HG02885 (cell line): ENCODE measurements around the gene ACAP3.

Experiments used
- ATAC-seq: cut with Tn5 transposase; IDR thresholded peaks from one replicate; pipeline ENCODE4 v1.9.1; 2021; ENCODE audit warnings: mild to moderate bottlenecking; ENCODE audit not compliant: unreplicated experiment, poor library complexity

The ACAP3 gene

DNA sequence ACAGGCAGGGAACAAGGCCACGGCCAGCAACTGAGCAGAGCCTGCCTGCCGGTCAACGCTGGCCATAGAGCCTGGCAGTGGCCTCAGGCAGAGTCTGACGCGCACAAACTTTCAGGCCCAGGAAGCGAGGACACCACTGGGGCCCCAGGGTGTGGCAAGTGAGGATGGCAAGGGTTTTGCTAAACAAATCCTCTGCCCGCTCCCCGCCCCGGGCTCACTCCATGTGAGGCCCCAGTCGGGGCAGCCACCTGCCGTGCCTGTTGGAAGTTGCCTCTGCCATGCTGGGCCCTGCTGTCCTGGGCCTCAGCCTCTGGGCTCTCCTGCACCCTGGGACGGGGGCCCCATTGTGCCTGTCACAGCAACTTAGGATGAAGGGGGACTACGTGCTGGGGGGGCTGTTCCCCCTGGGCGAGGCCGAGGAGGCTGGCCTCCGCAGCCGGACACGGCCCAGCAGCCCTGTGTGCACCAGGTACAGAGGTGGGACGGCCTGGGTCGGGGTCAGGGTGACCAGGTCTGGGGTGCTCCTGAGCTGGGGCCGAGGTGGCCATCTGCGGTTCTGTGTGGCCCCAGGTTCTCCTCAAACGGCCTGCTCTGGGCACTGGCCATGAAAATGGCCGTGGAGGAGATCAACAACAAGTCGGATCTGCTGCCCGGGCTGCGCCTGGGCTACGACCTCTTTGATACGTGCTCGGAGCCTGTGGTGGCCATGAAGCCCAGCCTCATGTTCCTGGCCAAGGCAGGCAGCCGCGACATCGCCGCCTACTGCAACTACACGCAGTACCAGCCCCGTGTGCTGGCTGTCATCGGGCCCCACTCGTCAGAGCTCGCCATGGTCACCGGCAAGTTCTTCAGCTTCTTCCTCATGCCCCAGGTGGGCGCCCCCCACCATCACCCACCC is 23.6 kb upstream of the ACAP3 start, which contains the start of gene TAS1R3:
Gene TAS1R3 (plus strand): TSS at position 213 of the 898 bp plus-strand sequence. CDS start 66 bp downstream, at position 279.
- no peak for ATAC-seq

DNA sequence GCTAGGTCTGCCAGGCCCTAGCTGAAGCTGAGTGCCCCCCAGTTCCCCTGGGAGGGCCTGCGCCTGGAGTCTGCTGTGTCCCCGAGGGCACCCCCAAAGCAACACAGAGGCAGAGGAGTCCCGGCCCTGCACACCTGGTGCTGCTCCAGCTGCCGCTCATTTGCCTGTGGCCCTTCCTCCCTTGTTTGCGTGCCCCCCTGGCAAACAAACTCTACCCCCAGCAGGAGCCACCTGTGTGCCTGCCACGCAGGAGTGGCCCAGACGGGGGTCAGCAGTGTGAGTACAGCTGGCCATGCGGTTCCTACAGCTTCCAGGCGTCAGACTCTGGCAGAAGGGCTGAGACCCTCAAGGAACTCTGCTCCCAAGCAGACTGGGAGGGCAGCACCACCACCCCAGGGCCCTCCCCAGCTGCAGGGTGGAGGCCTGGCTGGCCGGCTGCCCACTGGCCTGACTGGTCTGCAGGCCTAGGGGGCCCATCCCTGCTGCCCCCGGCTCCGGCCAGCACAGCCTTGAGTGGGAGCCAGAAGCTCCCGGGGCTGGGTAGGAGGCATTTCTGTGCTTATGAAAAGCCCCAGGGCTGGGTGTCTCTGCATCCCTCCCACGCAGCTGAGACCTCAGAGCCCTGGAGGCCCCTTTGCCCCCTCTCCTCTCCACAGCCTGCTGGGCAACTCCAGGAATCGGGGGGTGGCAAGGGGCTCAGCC is 22.8 kb upstream of the ACAP3 start:
- ATAC-seq = no peak

- no peak for ATAC-seq
Measured at GRCh38 chr1:1329304-1330210, 21.8 kb upstream of the ACAP3 start.

DNA sequence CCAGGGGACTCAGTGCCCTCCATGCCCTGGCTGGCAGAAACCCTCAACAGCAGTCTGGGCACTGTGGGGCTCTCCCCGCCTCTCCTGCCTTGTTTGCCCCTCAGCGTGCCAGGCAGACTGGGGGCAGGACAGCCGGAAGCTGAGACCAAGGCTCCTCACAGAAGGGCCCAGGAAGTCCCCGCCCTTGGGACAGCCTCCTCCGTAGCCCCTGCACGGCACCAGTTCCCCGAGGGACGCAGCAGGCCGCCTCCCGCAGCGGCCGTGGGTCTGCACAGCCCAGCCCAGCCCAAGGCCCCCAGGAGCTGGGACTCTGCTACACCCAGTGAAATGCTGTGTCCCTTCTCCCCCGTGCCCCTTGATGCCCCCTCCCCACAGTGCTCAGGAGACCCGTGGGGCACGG is 20.5 kb upstream of the ACAP3 start:
- ATAC-seq = no peak

GRCh38 chr1:1327291-1327690 is 19.6 kb upstream of the ACAP3 start:
- no peak for ATAC-seq

DNA sequence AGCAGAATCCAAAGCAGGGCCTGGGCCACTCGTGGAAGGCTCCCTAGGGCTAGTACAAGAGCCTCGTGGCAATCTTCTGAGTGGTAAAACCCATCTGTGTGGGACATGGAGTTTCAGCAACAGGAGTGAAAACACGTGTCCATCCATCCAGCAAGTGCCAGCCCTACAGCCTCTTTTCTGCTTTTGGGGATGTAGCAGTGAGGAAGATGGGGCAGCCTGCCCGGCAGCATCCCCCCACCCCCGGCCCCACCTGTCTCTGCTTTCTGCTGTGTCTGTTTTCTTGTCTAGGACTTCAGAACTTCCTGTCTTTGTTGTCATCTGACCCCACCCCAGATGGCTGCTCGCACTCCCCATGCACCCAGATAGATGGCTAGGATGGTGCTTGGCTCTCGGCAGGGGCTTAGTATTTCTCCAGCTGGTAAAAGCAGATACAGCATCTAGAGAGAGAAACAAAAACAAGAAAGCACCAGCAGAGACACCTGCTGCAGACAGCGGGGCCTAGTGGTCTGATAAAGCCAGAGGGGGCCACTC is 18.4 kb upstream of the ACAP3 start:
- ATAC-seq = no peak

GRCh38 chr1:1325288-1326074 is 17.8 kb upstream of the ACAP3 start:
- ATAC-seq = no peak

DNA sequence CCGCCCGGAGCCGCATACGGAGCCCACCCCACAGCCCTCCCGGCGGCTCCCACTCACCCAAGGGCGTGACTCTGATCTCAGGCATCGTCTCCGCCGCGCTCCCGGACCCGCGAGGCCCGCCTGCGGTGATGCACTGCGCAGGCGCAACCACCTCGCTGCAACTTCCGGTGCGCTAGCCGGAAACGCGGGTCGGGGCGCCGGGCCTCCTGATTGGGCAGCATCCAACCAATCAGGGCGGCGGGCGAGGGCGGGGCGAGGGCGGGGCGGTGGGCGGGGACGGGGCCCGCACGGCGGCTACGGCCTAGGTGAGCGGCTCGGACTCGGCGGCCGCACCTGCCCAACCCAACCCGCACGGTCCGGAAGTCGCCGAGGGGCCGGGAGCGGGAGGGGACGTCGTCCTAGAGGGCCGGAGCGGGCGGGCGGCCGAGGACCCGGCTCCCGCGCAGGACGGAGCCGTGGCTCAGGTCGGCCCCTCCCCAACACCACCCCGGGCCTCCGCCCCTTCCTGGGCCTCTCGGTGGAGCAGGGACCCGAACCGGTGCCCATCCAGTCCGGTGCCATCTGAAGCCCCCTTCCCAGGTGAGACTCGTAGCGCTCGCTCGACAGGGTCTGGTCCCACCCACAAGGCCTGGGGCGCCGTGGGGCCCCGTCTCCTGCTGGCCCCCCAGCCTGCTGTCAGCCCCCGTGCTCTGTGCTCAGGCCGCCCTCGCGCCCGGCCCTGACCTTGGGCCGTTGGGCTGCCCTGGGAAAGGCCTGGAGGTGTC is 17.0 kb upstream of the ACAP3 start, which contains the start of the genes CPTP and INTS11:
Gene CPTP (plus strand): TSS at position 279 of the 764 bp plus-strand sequence. CDS start 2,109 bp downstream, outside the sequence.
Gene INTS11 (minus strand): TSS at position 137 of the 764 bp plus-strand sequence. CDS start 52 bp downstream, at position 85.
- ATAC-seq = peak; percentile 79

GRCh38 chr1:1324084-1324523 is 16.4 kb upstream of the ACAP3 start:
- peak; percentile 26 for ATAC-seq

DNA sequence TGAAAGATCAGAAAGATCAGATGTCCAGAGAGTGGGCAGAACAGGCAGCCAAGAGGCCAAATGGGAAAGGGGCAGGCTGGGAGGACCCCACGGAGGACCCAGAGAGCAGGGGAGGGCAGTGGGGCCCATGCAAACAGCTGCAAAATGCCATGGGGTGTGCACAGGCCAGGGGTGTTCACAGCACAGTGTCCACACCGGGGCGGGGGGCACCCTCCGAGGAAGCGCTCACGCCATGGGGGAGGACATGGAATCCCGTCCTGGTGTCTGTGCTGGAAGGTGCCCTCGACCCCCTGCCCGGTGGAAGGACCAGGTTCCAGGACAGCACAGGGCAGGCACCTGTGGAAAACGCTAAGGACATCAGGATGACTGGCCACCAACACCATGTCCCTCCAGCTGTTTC is 15.2 kb upstream of the ACAP3 start:
- ATAC-seq = no peak

DNA sequence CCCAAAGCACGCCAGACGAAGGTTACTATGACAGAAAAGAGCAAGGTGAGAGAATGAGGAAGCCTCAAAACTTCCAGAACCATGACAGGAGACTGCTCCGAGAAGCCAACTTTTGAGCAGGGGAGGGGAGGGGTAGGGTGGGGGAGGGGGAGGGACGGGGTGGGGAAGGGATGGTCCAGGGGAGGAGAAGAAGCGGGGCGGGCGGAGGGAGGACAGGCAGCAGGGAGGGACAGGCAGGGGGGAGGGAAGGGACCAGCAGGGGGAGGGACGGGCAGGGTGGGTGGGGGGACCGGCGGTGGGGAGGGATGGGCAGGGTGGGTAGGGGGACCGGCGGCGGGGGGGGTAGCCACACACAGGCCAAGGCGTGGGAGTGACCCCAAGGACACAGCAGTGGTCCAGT is 14.7 kb upstream of the ACAP3 start:
- ATAC-seq = no peak

- ATAC-seq = no peak
Measured at GRCh38 chr1:1321477-1321876, 13.7 kb upstream of the ACAP3 start.

- no peak for ATAC-seq
Measured at GRCh38 chr1:1320666-1321448, 13.1 kb upstream of the ACAP3 start.

DNA sequence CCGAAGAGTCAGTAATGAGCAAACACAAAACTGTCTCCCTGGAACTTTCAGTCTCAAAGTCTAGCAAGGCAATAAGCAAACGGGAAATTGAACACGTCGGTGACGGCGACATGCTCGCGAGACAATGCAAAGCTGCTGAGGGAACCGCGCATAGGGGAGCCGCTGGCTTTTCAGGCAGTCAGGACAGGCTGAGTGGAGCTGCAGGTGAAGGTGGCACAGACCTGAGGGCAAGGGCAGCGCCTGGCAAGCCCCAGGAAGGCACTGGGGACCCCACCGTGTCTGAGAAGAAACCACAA is 11.9 kb upstream of the ACAP3 start:
- no peak for ATAC-seq

DNA sequence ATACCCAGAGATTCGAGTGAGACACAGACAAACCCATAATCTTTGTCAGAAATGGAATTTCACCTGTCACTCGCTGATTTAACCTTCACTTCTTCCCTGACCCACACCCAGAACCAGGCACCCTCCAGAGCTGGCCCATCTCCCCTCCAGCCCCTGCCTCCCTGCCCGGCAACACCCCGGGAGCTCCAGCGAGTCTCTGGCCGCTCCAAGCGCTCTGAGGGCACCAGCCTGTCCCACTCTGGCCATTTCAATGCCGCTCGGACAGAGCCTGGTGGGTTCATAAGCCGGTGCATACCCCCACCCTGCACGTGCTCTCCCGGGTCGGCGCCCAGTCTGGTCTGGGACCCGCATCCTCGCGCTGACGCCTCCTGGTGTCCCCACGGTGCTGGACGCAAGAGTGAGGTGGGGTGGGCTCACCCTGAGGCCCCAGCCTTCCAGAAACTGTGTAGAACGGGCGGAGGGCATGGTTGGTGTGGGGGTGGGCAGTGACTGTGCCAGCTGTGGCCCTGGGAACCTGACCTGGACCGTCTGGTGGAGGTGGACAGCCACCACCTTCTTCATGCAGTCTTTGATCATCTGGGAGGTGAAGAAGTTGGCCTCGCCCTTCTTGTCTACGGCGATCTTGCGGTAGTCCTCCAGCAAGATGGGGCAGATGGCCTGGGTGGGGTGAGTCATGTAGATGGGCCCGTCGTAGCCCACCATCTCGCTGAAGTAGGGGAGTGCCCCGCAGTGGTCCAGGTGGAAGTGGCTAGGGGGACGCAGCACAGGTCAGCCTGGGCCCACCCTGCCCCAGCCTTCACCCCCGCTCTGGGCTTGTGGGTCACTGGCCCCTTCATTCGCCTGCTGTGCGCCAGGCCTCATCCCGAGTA is 11.3 kb upstream of the ACAP3 start:
- ATAC-seq = no peak

- ATAC-seq = no peak
Measured at GRCh38 chr1:1318131-1318652, 10.5 kb upstream of the ACAP3 start.

DNA sequence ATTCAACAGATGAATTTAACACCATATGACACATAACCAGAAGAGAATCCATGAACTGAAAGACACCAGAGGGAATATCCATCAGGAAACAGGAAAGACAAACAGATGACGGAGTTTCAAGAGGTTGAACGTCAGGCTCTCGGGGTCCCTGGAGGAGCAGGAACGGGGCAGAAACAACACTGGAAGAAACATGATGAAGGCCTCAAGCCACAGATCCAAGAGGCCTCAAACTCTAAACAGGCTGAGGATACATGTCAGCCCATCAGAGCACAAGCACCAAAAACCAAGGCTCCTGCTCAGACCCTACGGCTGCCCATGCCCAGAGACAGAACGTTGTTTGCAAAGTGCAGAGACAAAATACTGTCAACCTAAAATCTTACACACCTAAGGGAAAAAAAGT is 9.7 kb upstream of the ACAP3 start:
- ATAC-seq = no peak
